ENCODE data around the gene CD55.

GRCh38 chr1:207277241-207277640, 44.2 kb upstream of the CD55 start:
- TF ChIP-seq, protein P1, sequence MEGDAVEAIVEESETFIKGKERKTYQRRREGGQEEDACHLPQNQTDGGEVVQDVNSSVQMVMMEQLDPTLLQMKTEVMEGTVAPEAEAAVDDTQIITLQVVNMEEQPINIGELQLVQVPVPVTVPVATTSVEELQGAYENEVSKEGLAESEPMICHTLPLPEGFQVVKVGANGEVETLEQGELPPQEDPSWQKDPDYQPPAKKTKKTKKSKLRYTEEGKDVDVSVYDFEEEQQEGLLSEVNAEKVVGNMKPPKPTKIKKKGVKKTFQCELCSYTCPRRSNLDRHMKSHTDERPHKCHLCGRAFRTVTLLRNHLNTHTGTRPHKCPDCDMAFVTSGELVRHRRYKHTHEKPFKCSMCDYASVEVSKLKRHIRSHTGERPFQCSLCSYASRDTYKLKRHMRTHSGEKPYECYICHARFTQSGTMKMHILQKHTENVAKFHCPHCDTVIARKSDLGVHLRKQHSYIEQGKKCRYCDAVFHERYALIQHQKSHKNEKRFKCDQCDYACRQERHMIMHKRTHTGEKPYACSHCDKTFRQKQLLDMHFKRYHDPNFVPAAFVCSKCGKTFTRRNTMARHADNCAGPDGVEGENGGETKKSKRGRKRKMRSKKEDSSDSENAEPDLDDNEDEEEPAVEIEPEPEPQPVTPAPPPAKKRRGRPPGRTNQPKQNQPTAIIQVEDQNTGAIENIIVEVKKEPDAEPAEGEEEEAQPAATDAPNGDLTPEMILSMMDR (IDR thresholded peaks at IDR 0.05; ENCODE audit: low read depth, low read length) = no peak
- no peak for TF ChIP-seq EZH2phosphoT487 (IDR thresholded peaks at IDR 0.05; ENCODE audit: low read depth)

All from OCI-LY3 (cell line).